Stimulated activated CD8-positive, alpha-beta memory T cell treated with anti-CD3 and anti-CD28 coated beads, Interleukin-12 subunit alpha, Interleukin-12 subunit beta, amount 100 ng/mL, for 24 hours (primary cell): ENCODE measurements around the gene AGAP1.

Source experiments
- DNase-seq: peaks from one replicate; pipeline ENCODE4 v3.0.0-alpha.2; 2020; ENCODE audit errors: extremely low read depth

The AGAP1 gene

DNA sequence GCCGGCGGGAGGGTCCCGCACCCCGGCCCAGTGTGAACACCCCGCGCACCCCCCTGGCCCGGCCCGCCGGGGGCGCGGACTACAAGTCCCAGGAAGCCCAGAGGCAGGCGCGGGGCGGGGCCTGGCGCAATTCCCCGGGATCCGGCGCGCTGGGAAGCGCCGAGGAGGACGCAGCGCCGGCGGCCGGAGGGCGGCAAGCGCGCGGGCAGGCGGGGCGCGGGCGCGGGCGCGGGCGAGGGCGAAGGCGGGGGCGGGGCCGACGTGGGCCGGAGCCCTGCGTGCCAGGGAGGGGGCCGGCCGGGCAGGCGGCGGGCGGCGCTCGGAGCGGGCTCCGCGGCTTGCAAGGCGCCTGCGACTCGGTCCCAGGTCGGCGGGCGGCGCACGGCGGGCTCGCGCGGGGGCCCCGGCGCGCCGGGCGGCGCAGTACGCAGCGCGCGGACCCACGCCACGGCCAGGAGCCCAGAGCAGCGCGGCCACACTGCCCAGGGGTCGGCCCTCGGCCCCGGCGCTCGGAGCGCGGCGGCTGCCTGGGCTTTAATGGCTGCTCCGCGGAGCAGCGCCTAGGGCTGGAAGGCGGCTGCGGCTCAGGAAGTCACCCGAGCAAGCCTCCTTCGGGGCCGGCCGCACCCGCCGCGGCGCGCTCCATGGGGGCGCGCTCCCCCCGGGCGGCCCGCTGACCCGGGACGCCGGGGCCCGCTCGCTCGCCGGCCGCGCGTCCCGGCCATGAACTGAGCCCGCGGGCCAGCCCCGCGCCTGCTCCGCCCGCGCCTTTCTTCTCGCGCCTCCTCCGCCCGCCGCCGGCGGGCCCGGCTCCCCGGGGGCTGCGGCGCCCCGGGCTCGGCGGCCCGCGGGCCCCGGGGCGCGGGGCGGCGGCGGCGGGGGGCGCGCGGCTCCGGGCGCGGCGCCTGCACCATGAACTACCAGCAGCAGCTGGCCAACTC is at the start of gene AGAP1:
Gene AGAP1, plus strand, starts transcription at position 269 of the 941 bp plus-strand sequence.
- DNase-seq, result no peak

DNA sequence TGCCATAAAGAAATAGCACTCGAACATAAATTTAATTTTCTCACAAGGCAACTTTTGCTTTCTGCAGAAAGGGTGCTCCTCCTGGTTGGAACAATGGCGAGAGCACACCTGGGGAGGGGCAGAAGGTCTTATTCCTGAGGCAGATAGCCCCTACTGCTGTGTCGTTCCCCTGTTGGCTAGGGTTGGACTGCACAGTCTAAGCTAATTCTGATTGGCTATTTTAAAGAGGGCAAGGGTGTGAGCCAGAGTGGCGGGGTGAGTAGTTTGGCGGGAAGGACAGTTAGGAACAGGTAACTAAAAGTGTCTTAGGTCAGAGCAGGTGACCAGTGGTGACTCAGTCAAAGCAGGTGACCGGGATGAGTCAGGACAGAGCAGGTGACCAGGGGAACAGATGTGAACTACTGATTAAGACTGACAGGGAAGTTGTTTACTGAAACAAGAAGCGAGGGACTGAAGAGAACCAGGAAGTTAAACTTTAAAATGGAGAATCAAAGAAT is 49.7 kb upstream of the AGAP1 start:
- no peak for DNase-seq

DNA sequence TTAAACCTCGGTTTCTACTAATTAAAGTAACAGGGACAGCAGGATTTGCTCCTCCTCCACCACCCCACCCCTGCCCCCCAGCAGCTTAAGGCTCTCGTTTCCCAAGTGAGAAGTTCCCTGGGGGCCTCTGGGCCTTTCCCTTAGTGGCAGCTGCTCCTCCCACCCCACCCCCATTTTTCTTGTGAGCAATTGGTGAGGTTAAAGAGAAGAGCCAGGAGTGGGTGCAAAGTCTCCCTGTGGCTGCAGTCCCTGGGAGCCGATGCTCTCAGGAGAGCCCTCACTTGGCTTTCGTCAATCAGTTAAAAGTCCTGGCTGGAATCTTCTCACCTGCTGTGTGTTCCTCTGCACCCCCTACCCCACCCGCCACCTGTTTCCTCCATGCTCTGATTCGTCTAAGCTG is 48.7 kb upstream of the AGAP1 start:
- DNase-seq, result no peak

DNA sequence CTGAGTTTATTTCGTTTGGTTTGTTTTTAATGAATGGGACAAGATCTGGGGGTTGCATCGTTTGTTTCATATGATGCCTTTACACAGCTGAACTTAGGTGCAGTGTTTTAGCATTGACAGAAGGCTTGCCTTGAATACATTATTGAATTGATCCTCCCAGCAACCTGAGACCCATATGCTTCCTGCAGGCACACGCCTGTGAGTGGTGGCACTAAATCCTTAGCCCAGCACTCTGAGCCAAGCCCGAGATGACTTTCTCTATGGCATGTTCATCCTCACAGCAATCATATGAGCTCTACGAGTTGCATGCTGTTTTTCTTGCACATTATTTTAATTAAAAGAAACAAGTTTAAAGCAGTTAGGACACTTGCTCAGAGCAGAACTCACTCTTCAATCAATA is 47.8 kb upstream of the AGAP1 start:
- DNase-seq, result no peak

DNA sequence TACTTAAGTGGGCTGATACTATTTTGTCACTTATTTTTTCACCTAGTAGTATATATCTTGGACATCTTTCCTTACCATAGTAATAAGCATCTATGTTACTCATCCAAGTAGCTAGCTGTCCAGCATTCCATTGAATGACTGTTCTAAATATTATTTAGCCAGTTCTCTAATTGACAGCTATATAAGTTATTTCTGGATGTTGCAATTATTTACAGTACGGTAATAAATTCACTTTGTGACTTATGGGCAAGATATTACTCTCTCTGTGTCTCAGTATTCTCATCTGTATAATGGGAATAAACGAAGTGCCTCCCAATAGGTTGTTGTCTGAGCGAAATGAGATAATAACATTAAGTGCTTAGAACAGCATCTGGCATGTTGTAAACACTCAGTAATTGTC is 46.6 kb upstream of the AGAP1 start:
- DNase-seq, result no peak

DNA sequence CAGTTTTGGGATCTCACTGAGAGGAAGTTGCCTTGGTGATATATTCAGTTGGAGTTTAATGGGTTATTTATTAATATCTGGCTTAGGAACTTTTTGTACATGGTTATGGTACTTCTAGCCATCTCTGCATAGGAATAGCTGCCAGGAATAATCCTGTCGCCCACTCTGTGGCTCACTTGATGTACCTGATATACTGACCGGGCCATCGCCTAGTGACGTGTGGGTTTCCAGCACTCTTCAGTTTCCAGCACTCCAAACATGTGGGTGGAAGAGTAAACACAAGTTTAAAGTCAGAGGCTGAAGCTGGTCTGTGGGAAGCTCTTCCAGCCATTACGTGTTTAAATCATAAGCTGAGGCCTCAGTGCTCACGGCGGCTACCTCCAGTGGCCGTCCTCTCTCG is 44.3 kb upstream of the AGAP1 start:
- no peak for DNase-seq

DNA sequence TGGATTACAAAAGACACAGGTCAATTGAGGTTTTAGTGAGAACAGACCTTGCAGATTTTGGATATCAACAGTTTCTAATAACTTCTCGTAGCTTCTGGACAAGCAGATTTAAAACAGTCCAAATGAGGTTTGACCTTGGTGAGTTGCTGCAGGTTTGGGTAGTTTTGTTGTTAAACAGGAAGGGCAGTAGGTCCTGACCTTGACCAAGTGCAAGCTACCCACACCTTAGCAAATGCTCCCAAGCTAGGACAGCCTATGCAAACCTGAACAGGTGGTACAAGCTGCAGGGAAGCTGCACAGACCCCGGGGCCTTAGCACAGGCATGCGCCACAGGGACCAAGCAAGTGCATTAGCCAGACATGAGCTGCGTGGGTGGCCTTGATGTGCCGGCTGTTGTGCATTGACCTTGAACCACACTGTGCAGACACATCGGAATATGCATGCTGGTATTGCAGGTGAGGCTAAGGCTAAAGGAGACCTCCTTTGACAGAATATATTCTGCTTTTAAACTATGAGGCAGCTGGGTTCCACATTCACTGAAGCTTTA is 40.2 kb upstream of the AGAP1 start:
- DNase-seq, result no peak

DNA sequence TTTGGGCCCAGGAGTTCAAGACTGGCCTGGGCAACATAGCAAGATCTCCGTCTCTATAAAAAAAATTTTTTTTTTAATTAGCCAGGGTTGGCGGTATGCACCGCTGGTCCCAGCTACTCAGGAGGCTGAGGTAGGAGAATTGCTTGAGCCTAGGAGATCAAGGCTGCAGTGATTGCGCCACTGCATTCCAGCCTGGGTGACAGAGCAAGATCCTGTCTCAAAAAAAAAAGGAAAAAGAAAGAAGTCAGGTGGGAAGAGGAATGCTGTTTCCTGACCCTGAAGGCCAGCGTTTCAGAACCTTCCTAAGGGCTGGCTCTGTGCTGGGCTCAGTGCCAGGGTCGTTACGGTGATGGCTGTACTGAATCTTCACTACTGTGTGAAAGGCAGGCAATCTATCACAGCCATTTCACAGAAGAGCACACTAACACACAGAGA is 35.0 kb upstream of the AGAP1 start:
- no peak for DNase-seq

DNA sequence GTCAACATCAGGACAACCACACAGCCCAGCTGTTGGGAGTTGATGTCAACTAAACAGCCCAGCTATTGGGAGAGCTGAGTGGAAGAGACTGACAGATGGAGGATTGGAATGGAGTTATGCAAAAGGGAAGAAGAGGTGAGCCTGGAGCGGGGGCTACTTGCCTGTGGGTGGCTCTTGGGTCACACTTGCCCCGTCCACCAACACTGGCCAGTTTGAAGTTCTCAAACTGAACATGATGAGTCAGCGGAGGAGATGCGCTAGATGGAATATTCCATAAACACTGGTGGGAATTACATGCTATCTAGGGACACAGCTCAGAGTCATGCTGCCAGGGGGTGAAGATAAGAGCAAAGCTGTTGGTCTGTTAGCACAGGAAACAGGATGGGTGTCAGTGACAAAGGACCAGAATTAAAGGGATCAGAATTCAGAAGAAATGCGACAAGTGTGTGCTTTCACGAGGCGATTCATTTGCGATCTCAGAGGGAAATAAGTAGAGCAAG is 33.2 kb upstream of the AGAP1 start:
- DNase-seq, result no peak

DNA sequence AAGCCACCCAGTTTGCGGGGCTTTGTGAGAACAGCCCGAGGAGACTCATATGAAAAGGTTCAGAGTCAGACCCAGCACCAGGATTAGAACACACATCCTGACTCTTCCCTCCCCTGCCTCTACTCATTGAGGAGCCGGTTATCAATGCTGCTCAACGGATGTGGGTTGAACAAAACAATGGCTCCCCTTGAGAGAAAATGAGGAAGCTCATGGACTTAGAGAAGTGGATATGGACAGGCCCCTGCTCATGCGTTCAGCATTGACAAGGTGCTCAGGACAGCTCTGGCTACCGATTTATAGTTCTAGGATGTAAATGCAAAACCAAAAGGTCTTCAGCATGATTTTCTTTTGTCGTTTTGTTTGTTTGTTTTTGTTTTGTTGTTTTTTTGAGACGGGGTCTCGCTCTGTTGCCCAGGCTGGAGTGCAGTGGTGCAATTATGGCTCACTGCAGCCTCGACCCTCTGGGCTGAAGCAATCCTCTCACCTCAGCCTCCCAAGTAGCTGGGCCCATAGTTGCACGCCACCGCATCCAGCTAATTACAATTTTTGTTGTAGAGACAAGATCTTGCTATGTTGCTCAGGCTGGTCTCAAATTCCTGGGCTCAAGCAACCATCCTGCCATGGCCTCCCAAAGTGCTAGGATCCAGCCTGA is 32.0 kb upstream of the AGAP1 start:
- no peak for DNase-seq

DNA sequence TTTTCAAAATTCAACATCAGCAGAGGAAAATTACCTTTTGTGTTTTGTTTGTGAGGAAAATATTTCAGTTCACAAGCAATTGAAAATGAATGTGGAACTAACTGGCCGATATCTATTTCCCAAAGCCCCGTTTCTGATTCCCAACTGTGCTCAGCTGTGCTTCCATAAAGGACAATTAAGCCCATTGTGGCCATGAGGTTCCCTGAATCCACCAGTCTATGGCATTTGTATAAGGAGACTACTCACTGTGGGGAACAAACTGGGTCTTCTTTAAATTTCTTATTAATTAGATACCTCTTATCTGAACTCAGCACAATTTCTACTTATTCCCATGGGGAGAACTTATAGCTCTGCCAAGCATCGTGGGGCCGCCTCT is 31.4 kb upstream of the AGAP1 start:
- DNase-seq, result no peak

DNA sequence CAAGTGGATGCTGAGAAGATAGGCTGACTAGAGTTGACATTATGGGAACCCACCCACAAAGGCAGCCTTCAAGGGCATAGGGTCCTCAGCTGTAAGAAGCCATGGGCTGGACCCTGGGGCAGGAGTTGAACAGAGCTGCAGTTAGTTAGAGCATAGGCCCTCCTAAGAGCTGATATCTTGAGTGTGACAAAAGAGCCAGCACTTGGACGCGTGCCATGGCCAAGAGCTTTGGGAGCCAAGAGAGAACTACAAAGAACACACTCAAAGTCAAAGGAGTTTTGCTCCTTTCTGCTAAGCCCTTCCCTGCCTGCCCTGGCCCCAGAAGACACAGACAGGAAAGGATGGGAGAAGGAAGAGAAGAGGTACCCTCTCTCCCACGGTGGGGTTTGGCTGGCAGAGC is 29.9 kb upstream of the AGAP1 start:
- no peak for DNase-seq

DNA sequence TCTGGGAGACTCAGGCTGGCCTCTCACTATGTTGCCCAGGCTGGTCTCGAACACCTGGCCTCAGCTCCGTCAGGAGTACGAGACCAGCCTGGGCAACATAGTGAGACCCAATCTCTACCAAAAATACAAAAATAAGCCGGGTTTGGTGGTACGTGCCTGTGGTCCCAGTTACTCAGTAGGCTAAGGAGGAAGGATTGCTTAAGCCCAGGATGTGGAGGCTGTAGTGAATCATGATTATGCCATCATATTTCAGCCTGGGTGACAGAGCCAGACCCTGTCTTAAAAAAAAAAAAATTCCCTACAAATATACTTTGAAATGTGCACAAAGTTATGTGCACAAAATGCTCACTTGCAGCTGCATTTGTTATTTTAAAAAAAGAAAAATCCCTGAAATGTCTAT is 26.3 kb upstream of the AGAP1 start:
- no peak for DNase-seq

DNA sequence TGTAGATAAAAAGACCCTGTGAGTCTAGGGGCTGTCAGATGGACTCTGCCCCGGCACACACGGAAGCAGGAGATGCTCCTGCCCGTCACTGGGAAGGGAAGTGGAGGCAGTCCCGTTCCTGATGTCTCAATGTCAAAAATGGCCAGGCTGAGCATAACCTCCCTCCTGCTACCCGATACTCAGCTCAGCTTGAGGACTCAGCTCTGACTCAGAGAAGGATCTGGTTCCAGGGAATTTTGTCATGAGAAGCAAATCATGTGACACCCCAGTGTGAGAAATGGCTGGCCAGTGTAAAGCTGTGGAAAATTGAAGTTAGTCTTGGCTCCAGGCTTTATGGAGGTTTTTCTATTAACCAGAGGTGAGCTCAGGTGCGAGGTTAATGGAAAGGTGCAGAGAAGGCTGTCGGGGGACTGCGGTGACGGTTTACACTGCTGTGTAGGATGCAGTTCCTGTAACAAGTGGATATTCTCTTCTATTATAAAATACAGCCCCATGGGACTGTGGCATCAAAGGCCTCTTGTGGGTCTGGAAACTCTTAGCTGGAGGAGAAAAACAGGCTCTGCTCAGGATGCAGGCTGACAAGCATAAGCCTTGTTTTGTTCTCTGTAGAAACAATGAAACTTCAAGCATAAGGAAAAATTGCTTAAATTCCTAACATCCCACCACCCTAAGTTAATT is 24.7 kb upstream of the AGAP1 start:
- no peak for DNase-seq

DNA sequence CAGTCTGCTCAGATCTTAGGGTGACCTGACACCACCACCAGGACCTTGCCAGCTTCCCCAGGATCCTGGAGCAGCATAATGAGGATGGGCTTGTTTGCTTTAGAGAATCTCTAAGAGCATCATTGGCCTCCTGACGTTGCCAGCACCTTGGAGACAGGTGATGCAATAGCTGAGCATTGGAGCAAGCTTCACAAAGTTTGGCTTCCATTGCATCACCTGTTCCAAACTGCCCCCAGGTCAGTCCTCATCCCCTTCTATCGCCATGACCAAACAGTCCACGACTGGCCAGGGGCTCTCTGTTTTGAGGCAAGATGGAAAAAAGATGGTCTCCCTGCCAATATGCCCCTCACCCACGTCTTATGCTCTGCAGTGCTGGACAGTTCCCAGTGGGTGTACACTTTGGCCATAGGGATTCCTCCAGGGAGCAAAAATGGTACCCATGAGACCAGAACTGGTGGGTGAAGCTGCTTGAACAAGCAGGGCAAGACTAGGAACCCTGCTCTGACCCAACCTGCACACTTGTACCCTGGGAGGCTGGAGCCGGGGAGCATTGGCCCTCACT is 22.6 kb upstream of the AGAP1 start:
- DNase-seq, result no peak

DNA sequence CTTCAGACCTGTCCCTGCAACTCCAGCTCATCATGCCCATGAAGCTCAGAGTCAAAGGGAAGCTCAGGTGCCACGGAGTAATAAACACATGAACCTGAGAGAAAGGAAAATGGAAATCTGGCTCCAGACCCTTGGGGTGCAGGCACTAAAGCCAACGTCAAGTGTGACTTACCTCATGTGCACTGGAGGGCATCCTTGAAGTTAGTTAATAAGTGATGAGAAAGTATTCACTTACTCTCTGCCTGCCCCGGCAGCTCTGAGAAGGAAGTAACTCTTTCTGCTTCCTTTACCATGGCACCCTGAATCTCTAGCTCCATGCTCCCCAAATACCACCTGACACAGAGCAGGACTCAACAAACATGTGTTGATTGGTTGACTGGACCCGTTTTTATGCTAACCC is 21.4 kb upstream of the AGAP1 start:
- DNase-seq, result no peak

DNA sequence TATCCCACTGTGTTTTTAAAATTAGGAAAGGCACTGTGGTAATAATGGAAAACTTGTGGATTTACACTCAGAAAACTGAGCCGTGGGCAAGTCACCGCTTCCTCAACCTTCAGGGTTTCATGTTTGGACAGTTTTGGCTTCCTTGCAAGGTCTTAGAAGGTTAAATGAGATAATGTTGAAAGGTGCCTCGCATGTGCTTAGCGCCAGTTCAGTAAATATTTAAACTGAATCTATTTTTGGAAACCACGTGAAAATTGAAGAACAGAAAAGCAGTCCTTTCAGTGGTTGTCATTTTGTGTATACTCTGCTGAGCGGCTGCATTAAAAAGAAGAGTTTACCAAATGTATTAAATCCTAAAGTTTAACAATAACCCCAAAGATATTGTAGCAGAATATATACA is 15.2 kb upstream of the AGAP1 start:
- DNase-seq, result no peak

DNA sequence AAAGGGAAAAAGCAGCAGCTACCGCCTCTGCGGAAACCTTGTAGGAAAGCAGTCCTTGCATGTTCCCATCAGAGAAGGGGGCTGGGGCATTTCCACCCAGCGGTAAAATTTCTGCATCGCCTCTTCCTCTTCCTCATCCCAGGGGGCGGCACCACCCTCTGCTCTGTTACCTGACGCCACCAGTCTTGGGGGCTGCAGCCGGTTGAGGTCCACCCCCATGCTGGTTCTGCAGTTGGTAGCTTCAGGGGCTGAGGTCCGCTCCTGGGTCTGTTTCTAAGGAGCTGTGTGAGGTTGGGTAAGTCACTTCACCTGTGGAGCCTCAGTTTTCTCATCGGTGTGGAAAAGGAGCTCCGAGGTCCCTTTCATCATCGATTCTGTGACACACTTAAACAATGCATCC is 14.2 kb upstream of the AGAP1 start:
- DNase-seq, result no peak

DNA sequence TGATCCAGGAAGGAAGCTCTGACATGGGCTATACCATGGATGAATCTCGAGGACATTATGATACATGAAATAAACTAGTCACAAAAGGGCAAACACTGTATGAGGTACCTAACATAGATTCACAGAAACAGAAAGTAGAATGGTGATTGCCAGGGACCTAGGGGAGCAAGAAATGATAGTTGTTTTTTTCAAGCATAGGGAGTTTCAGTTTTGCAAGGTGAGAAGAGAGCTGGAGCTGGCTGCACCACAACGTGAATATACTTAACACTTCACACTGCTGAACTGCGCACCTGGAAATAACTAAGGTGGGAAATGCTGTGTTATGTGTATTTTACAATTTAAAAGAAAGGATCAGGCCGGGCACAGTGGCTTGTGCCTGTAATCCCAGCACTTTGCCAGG is 13.2 kb upstream of the AGAP1 start:
- DNase-seq, result no peak

DNA sequence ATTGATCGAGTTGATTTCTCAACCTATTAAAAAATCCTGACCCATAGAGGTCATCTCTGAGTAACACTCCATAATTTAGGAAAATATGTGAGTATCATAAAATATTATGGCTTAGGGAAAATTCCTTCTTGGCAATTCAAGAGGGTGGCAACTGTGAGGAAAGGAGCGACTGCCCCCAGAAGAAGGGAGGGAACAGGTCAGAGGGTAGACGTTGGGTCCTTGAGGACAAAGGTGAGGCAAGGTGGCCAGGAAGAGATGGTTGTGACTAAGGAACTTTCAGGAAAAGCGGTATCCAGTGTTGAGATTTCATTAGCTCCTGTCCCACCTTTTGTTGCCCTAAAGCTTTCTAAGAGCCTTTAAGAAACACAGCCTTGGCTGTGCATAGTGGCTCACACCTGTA is 10.5 kb upstream of the AGAP1 start:
- no peak for DNase-seq

DNA sequence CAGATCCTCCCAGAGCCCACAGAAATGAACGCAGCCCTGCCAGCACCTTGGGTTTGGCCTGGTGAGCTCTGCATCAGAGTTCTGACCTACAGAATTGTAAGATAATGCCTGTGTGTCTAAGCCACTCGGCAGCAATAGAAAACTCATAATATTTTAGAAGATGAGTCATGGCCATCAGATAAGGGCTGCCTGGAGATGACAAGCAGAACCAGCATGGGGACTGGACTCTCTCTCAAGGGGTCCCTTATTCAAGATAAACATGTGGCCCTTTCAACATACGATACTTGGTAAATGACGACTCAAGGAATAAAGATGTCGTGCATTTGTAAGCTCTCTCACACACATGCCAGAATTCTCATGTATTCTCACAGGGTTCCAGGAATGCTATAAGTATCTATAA is 8.5 kb upstream of the AGAP1 start:
- no peak for DNase-seq

DNA sequence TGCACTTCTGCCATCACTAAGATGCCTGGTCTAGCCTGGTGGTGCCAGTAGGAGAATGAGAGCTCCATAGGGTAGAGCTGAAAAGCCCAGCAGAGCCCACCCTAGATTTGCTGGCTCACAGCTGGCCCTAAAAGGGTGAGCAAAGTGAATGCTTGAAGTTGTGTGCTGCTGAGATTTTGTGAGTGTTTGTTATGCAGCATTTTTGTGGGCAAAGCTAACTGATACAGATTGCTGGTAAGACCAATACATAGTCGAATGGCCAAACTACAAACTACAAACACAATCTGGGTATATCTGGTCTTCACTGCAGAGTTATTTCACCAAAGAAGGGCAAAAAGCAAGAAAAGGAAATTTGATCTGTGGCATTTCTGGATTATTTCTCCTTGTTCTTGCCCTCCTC is 7.1 kb upstream of the AGAP1 start:
- no peak for DNase-seq
